UCSD-AML1 (cell line): ENCODE data around the gene MXD1.

Experiments used
- DNase-seq: peaks from one replicate; lab custom pipeline; 2025; ENCODE audit not compliant: unreplicated experiment; lab: John Stamatoyannopoulos, UW

MXD1 gene

DNA sequence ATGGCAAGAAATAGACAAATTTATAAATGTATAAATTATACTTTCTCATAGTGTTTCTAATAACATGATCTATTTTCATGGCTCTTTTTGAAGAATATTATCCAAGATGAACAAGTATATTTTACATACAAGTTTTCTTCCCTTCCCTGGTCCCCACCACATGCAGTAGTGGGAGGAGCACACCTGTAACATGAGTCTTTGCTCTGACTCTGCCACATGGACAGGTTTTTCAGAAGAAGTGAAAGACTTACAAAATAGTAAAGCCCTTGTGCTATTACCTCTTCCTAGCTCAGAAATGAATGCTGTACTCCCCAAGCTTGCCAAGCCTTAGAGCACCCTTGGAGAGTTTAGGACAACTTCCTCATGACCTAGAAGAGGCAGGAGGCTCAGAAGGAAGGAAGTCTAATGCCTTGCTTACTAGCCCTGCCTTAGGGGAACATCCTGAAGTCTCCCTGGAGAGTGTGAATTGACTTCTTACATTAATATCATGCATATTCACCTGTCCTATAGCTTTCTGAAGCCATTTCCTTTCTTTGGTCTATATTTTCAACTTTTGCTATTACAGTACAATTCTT is 18.4 kb downstream of the MXD1 start:
- DNase-seq = no peak

DNA sequence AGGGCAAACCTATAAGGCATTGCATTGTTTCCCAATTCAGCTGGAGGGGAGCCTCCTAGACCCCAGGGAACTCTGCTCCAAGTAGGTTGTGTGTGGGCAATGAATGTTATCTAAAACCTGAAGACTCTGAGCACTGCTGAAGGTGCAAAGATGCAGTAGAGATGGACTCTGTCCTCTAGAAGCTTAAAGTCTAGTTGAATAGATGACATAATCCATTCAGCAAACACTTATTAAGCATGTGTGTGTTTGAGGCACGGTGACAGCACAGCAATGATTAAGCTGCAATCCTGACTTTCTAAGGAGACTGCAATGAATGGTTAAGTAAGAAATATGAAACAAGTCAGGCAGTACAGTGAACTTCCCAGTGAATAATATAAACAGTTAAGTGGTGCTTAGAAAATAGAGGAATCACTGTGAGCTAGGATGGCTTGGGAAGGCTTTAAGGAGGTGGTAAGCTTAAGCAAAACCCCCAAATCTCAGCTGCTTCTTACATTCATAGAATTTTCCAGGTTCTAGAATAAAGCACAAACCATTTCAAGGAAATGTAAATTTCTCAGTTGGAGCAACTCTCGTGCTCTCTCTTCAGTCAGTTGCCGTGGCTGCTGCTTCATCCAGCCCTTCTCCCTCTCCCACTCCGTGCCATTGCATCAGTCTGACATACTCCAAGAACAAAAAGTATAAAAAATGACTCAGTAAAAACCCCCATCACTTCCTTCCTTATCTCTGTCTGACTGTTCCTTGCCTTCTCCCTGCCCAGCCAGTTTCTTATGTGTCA is 19.1 kb downstream of the MXD1 start:
- DNase-seq = no peak

GRCh38 chr2:69934614-69934908 is 19.7 kb downstream of the MXD1 start:
- DNase-seq = no peak

DNA sequence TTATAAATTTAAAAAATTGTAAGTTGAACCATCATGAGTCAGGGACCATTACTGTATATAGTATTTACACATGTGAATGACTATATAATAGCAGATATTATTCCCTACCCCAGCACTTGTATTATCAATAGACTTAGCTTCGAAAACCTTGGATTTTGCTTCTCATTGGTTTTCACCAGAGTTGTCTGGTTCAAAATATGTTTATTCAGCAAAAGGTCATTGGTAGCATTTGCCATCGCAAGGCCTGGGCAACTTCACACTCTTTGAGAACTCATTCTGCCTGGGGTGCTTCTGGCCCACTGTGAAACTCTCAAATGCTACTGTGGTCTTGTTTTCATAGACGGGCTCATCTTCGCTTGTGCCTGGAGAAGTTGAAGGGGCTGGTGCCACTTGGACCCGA is 20.1 kb downstream of the MXD1 start:
- DNase-seq = no peak

- no peak for DNase-seq
Measured at GRCh38 chr2:69936906-69937305, 22.0 kb downstream of the MXD1 start.

GRCh38 chr2:69937968-69938367 is 23.1 kb downstream of the MXD1 start:
- DNase-seq = no peak

- DNase-seq = no peak
Measured at GRCh38 chr2:69939722-69940121, 24.8 kb downstream of the MXD1 start.

DNA sequence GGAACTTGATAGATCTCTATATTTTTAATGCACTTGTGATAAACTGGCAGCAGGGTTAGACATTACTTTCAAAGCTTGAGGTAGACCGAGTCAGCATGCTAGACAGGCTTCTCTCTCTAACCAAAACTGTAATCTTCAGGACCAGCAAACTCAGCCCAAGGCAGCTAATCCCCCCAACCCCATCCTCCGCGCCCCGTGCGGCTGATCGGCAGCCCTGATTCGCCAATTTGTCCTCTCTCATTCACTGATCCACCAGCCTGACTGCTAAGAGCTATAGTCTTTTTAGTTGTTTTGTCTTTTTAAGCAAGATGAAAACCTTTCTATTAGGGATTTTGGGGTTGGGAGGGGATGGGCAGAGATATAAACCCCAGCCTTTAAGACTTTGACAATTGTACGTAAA is 25.8 kb downstream of the MXD1 start:
- no peak for DNase-seq

DNA sequence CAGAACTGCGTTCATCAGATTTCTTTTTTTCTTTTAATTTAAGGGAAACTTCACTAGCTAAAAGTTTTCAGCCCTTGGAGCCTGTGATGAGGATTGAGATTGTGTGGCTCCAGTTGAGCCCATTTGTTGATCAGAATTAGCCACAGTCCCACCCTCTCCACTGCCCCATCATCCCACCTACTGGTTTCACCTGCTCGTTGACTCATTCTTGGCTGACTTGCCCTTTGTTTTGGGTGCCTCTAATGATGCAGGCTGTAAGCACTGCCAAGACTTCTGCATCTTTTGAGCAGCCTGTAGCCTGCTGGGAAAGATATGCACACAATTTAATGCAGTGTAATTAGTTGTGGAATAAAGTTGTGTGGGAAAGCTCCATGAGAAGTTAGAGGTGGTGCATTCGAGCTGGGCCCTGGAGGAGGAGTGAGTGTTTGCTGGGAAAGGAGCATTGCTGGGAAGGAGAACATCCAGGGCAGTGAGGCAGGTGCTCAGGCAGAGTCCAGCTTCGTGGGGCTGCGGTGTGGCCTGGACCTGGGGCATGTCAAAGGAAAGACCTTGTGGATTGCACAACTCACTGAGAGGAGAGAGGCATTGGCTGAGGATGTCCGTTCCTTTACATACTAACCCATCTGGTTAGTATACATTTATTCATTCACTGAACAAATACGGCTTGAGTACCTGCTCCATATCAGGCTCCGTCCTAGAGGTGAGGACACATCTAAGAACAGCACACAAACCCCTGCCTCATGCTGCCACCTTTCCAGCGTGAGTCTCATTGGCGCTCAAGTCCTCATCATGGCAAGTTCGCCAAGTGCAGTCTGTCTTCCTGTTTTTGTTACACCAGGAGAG is 28.3 kb downstream of the MXD1 start:
- no peak for DNase-seq

GRCh38 chr2:69943843-69944525 is 29.1 kb downstream of the MXD1 start:
- DNase-seq = no peak

GRCh38 chr2:69944756-69945155 is 29.8 kb downstream of the MXD1 start:
- DNase-seq = no peak

- peak; percentile 76 for DNase-seq
Measured at GRCh38 chr2:69945441-69945840, 30.5 kb downstream of the MXD1 start.

GRCh38 chr2:69945941-69946340 is 31.0 kb downstream of the MXD1 start:
- no peak for DNase-seq

DNA sequence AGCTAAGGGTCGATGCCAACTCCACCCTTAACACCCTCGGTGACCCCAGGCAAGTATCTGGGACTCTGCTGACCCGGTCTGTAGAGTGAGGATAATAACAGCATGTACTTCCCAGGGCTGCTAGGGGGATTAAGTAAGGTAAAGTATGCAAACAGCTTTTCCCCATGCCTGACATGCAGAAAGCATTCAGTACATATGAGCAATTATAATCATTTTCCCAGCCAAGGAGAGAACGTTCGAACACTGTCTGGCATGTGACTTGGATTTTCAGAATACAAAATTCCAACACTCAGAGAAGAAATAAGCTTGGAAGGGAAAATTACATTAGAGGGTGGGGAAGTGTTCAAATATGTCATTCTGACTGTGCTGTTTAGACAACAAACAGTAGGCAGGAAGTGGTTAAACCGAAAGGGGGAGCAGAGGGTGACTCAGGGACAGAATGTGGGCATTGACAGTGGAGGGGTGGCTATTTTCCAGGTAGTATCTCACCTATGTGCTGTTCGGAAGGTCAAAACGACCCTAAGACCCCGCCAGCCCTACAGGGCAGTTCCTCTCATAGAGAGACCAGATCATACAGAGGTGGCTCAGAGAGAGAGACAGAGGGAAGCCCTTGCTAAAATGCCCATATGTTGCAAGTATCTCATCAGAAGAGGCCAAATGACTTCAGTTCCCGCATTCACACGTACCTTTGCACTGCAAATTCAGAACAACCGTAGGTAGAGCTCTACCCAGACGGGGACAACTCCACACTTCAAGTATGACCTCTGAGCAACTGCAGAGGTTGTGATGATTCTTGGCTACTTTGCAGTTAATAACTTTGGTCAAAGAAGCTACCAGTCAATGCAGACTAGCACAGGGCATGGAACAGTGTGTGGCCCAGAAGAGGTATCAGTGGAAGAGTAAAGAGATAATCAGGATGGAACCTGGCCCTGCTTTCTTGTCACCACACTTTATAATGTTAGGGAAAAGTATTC is 31.7 kb downstream of the MXD1 start:
- peak; percentile 48 for DNase-seq

GRCh38 chr2:69947325-69947931 is 32.5 kb downstream of the MXD1 start:
- no peak for DNase-seq

DNA sequence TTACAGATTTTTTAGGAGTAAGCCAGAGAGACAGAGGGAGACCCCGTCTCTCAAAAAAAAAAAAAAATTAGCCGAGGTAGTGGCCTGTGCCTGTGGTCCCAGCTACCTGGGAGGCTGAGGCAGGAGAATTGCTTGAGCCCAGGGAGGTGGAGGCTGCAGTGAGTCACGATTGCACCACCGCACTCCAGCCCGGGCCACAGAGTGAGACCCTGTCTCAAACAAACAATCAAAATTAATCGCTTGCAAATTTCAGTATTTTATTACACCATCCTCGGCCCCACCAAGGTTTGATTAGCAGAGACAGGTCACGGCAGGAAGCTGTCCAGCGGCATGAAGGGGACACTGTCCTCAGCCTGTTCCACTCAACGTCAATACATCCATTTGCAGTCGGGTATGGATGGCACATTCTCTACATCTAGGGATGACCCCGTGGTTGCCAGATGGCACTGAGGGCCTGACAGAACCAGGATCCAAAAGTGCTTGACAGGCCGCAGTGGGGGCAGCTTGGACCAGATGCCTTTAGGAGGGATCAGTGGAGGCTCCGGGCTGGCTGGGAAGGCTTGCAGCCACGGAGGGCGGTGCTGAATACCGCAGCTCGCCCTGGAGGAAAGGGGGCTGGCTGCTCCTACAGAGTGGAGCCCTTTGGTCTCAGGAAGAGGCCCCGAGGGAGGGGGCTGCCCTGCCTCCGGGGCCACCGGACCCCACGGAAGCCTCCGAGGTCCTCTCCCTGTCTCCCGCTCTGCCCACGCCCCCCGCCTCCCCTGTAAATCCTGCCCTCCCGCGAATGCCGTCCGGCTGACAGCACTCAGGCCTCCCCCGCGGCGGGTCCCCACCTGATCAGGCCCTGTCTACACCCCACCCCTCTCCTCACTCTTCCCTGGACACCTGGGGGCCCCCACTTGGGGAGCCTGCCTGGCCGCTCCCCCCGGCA is 33.4 kb downstream of the MXD1 start:
- no peak for DNase-seq

DNA sequence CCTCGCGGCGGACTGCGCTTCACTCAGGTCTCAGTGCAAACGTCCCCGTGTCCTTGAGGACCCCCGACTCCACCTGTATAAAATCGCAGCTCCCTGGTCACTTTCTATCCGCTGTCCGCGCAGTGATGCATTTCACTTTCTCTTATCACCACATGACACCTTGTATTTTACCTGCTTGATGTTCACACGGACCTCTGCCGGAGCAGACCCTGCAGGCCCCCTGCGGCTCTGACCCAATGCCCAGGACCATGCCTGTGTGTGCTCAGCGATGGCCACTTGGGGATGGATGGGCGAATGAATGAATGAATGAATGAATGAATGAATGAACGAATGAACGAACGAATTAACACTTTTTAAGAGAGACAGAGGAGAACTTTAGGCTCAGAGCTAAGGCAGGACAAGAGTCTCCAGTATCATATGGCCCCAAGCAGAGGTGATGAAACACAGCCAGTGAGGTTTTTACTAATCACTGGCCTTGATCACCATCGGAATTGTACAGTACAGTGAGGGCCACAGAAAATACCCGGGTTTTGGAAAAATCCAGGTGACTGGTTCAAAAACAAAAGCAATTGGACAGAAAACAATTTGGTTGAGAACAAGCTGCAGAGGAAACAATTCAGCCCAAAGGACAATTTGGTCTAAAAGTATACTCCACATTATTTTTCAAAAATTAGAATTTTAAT is 34.2 kb downstream of the MXD1 start:
- no peak for DNase-seq

DNA sequence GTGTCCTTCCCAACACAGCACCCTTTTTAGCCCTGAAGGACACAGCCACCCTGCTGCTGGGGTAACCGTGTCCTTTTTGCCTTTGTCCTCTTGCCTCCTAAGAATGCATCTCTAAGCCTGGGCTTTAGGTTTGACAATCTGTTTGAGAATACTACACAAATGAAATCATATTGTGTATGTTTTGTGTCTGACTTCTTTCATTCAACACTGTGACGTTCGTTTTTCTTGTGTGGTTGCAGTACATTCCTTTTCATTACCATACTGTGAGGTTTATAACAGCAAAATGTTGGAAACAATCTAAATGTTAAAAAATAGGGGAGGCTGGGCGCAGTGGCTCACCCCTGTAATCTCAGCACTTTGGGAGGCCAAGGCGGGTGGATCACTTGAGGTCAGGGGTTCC is 35.3 kb downstream of the MXD1 start:
- no peak for DNase-seq
